Kidney (tissue), 14 donors: ENCODE results near the gene JAKMIP1. TPM values are rescaled to one million over a fixed set of nuclear protein-coding genes. Genes with fewer than 3 reads are reported as not detected.

Source experiments
- DNase-seq, 5 donors: peaks; one replicate each; pipeline ENCODE4 v3.0.0-alpha.2; 2013 to 2020
- FAIRE-seq: peaks from 2 replicates; lab custom pipeline; 2012; peaks lifted over from hg19 to GRCh38; lab: Jason Lieb, UNC
- H3K27ac ChIP-seq, 2 donors: one replicate each; pipeline ENCODE4 v1.7.0; 2013; ENCODE audit warnings: low read depth in 2 of 2, low read length in 2 of 2, inconsistent platforms in 1 of 2
- H3K27me3 ChIP-seq: one replicate; pipeline ENCODE4 v1.7.1; 2013; ENCODE audit warnings: low read length, inconsistent platforms; ENCODE audit not compliant: control insufficient read depth, insufficient read depth
- H3K36me3 ChIP-seq, 3 donors: one replicate each; pipeline versions ENCODE4 v1.7.0 to v1.7.1; 2013; ENCODE audit warnings: low read length in 3 of 3, control low read depth in 1 of 3, inconsistent platforms in 1 of 3; ENCODE audit not compliant: insufficient read depth in 3 of 3, control insufficient read depth in 2 of 3
- H3K4me1 ChIP-seq, 3 donors: one replicate each; pipeline versions ENCODE4 v1.7.0 to v1.7.1; 2013; ENCODE audit warnings: low read length in 3 of 3, inconsistent platforms in 1 of 3, low read depth in 1 of 3; ENCODE audit not compliant: control insufficient read depth in 2 of 3, insufficient read depth in 2 of 3
- H3K4me3 ChIP-seq, 3 donors: one replicate each; pipeline versions ENCODE4 v1.7.0 to v1.8.1; 2013; ENCODE audit warnings: low read length in 3 of 3, control low read depth in 1 of 3, inconsistent platforms in 1 of 3
- H3K9ac ChIP-seq, 3 donors: one replicate each; pipeline versions ENCODE4 v1.7.0 to v1.7.1; 2013; ENCODE audit warnings: low read length in 3 of 3, control low read depth in 1 of 3, inconsistent platforms in 1 of 3
- H3K9me3 ChIP-seq, 3 donors: one replicate each; pipeline versions ENCODE4 v1.7.0 to v1.7.1; 2013; ENCODE audit warnings: low read length in 3 of 3, control low read depth in 1 of 3, inconsistent platforms in 1 of 3; ENCODE audit not compliant: control insufficient read depth in 2 of 3, insufficient read depth in 1 of 3
- intact Hi-C: fragments of 100-400 bp; cut with DNase I; formaldehyde crosslinking; loops from one replicate; pipeline ENCODE4 v1.11.1; 2022
- polyA plus RNA-seq: library from polyadenylated mRNA; stranded (reverse); fragments of 350-450 nt; fragmentation: Illumina TruSeq; extraction: RNeasy Lipid Tissue Mini Kit (QIAGEN cat#74804); gene quantifications from one replicate; pipeline ENCODE4 v1.2.3, GENCODE V29; 2014; ENCODE audit warnings: low read depth, low replicate concordance; ENCODE audit not compliant: insufficient read depth
- total RNA-seq: library from RNA; stranded (reverse); fragmentation: NEBNext Ultra II Directional; extraction: Animal tissue kit (Norgen Biotek cat#: 25700); gene quantifications from one replicate; pipeline ENCODE4 v1.2.1, GENCODE V29; 2021
- TF ChIP-seq, protein P1 (sequence below): IDR thresholded peaks from 3 replicates; pipeline ENCODE4 v1.5.1; 2012; ENCODE audit warnings: mild to moderate bottlenecking, moderate library complexity, borderline replicate concordance; ENCODE audit not compliant: insufficient read depth; ENCODE audit errors: extremely low read depth
- donor health status: control.
- donor health status: control.
- donor health status: control.
- donor health status: control.
- donor health status: control.
- donor health status: DM: yes; HTN: yes; CAD: no.
- donor health status: Normal renal cell carcinoma (clear cell type).

Gene JAKMIP1
- total and polyA plus RNA-seq, 2 donors from 2014 or later, result 0.69 TPM; not detected in 1

DNA sequence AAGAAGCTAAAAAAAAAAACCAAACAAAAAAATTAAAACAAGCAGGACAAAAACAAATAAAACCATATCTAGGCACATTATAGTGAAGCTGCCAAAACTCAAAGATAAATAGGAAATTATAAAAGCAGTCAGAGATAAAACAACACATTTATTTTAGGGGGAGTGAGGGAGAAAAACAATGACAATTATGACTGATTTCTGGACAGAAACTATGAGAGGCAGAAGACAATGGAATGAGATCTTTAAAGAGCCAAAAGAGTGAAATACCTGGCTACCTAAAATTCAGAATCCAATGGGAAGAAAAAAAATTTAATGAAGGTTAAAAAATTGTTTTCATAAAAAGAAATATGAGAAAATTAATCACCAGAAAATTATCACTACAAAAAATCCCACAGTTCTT is 215.5 kb downstream of the JAKMIP1 start:
- FAIRE-seq (no peak), DNase-seq (no peak)
- TF ChIP-seq, protein P1, sequence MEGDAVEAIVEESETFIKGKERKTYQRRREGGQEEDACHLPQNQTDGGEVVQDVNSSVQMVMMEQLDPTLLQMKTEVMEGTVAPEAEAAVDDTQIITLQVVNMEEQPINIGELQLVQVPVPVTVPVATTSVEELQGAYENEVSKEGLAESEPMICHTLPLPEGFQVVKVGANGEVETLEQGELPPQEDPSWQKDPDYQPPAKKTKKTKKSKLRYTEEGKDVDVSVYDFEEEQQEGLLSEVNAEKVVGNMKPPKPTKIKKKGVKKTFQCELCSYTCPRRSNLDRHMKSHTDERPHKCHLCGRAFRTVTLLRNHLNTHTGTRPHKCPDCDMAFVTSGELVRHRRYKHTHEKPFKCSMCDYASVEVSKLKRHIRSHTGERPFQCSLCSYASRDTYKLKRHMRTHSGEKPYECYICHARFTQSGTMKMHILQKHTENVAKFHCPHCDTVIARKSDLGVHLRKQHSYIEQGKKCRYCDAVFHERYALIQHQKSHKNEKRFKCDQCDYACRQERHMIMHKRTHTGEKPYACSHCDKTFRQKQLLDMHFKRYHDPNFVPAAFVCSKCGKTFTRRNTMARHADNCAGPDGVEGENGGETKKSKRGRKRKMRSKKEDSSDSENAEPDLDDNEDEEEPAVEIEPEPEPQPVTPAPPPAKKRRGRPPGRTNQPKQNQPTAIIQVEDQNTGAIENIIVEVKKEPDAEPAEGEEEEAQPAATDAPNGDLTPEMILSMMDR, result no peak
- Histone ChIP-seq H3K4me3 (no peak overlapping the region), H3K9ac (no peak overlapping the region), H3K9me3 (peaks cover 0 to 10% (median 6%) of the 10 kb centered on the region in 3 donors), H3K4me1 (no peaks in the 10 kb centered on the region), H3K36me3 (no peaks in the 10 kb centered on the region), H3K27ac (no peak overlapping the region), H3K27me3 (no peaks in the 10 kb centered on the region)
- intact Hi-C loops, result no loop called here

DNA sequence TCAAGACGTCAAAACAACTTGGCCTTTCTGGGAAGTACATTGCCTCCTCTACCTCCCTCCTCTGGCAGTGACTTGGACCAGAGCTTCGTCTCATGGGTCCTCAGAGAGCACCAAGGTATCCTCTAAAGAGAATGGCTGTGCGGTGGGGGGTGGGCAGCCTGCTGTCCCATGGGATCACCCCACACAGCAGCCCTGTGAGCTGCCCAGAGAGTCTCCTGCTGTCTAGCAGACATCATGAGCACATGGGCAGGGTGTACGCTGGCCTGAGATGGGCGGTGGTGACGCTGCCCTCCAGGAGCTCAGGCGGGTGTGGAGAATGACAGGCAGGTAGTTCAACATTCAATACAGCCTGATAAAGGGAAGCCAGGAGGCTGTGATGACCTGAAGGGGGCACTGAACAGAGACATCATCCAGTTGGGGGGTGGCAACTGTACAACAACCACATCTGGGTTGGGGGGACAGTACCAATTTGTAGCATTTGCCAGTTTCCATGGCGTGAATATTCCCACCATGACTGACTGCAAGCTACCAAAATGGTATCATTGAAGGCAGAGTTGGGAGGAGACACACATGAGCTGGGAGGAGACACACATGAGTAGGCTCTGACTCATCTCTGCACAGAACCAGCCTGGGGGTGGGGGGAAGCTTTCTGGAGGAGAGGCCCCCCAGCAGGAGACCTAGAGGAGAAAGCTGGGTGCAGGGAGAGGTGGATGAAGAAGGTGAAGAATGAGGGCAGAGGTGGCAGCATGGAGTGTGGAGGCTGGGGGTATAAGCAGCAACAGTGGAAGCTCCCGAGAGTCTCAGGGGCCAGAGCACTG is 218.0 kb downstream of the JAKMIP1 start:
- intact Hi-C loops, result no loop called here
- Histone ChIP-seq H3K27me3 (no peaks in the 10 kb centered on the region), H3K9ac (no peak overlapping the region), H3K4me3 (no peak overlapping the region), H3K4me1 (no peaks in the 10 kb centered on the region), H3K36me3 (no peaks in the 10 kb centered on the region), H3K9me3 (peaks cover 0 to 10% (median 6%) of the 10 kb centered on the region in 3 donors), H3K27ac (no peak overlapping the region)
- peak in 1 of 5 donors; percentile 18 for DNase-seq
- no peak for FAIRE-seq
- TF ChIP-seq, protein P1, result no peak

DNA sequence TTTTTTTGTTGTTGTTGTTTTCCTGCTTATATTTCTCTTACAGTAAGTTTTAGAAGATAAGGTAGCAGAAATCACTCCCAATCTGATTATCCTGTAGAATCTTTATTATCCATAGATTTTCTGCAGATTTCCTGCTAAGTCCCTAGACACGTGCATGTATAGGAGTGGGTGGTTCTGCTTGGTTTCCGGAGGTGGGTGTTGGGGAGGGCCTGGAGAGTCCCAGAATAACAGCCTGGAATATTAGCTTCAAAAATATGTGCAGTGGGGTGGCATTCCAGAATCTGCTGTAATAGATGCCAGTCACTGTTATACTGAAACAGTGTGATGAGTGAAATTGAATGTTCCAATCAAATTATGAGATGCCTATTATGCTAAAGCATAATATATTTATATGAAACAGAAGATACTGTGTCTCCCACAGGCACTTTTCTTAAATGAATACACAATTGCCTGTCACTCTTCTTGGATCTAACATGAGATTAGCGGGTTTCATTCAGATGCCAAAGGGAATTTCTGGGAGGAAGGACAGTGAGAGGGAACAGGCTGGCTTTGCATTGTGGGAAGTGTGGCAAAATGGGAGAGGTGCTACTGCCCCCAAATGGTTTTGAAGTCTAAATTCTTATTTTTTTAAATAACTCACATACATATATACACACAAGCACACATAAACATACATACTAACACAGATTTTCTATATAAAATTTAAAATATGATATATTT is 219.8 kb downstream of the JAKMIP1 start:
- Histone ChIP-seq H3K4me3 (no peak overlapping the region), H3K9ac (no peak overlapping the region), H3K27me3 (no peaks in the 10 kb centered on the region), H3K9me3 (peaks cover 0 to 10% (median 6%) of the 10 kb centered on the region in 3 donors), H3K4me1 (no peaks in the 10 kb centered on the region), H3K27ac (no peak overlapping the region), H3K36me3 (no peaks in the 10 kb centered on the region)
- FAIRE-seq (no peak), DNase-seq (peak in 2 of 5 donors; percentile 7 to 29)
- intact Hi-C loops, result no loop called here
- TF ChIP-seq, protein P1, result no peak
